COLO829 (cell line): Measurements from ENCODE around the gene SUDS3.
A peak's percentile ranks its signal among the peaks of the same experiment; 100 is the strongest.
"Not testable (repeated sequence)": the region's sequence is repeated elsewhere in the genome, so short reads cannot be mapped to it uniquely, and the experiment has no call there.

ENCODE experiments used
- DNase-seq: peaks from one replicate; pipeline ENCODE4 v3.0.0; 2012; ENCODE audit warnings: low spot score

Gene SUDS3, protein sequence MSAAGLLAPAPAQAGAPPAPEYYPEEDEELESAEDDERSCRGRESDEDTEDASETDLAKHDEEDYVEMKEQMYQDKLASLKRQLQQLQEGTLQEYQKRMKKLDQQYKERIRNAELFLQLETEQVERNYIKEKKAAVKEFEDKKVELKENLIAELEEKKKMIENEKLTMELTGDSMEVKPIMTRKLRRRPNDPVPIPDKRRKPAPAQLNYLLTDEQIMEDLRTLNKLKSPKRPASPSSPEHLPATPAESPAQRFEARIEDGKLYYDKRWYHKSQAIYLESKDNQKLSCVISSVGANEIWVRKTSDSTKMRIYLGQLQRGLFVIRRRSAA

GRCh38 chr12:118376089-118377020, at the start of gene SUDS3:
SUDS3 (plus strand) TSS chr12:118376555; CDS start chr12:118376692, 137 bp downstream.
- DNase-seq: peak; percentile 85

DNA sequence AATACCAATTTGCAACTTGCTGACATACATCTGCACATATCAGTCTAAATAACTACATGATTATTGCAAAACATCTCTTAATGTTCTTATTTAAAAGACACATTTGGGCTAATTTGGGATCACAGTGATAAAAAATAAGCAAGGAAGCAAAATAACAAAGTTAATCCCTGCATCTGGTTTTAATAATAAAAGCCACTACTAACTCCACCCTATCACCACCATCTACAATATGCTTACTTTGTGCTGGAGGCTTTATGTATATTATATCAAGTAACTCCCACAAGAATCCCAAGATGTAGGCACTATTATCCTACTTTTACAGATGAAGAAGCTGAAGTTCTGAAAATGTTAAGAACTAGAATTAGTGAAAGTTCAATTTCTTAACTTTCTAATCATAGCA, 49.4 kb upstream of the SUDS3 start:
- no peak for DNase-seq

GRCh38 chr12:118327391-118327790, 49.0 kb upstream of the SUDS3 start:
- DNase-seq: no peak

- DNase-seq: no peak
These were observed 47.6 kb upstream of the SUDS3 start for GRCh38 chr12:118328486-118329330.

GRCh38 chr12:118330421-118331018, 45.8 kb upstream of the SUDS3 start:
- peak; percentile 74 for DNase-seq

DNA sequence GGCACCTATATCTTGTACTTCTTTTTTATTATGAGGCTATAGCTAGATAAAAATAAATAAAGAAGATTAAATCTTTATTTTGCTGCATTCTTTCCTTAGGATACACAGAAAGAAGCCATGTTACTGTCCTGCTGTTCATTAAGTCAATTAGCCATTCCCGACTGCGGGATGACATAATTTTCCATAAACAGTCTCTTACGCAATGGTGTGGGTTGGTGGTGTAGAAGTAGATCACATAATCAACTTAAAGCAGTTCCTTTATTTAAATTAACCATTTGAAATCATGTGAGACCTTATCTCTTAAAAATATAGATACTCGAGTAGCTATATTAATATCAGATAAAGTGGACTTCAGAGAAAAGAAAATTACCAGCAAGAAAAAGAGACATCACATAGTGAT, 43.8 kb upstream of the SUDS3 start:
- no peak for DNase-seq

GRCh38 chr12:118334241-118334640, 42.1 kb upstream of the SUDS3 start:
- no peak for DNase-seq

GRCh38 chr12:118334939-118335567, 41.3 kb upstream of the SUDS3 start:
- DNase-seq: no peak

GRCh38 chr12:118336123-118336522, 40.2 kb upstream of the SUDS3 start:
- DNase-seq: no peak

DNA sequence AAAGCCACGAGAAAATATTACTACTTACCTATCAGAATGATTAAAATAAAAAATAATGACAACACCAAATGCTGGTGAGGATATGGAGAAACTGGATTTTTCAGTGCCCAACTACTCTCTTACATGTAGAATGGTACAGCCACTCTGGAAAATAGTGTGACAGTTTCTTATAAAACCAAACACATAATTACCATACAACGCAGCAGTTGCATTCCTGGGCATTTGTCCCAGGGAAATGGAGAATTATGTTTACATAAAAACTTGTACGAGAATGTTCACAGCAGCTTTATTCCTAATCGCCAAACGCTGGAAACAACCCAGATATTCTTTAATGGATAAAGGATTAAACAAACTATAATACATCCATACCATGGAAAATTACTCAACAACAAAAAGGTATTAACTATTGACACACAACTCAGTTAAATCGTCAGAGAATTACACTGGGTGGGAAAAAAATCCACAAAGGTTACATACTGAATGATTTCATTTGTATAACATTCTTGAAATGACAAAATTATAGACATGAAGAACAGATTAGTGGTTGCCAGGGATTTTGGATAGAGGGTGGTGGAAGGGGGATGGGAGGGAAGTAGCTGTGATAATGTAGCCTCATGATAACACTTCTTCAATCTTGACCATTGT, 39.0 kb upstream of the SUDS3 start:
- no peak for DNase-seq

GRCh38 chr12:118342090-118342489, 34.3 kb upstream of the SUDS3 start:
- no peak for DNase-seq

DNA sequence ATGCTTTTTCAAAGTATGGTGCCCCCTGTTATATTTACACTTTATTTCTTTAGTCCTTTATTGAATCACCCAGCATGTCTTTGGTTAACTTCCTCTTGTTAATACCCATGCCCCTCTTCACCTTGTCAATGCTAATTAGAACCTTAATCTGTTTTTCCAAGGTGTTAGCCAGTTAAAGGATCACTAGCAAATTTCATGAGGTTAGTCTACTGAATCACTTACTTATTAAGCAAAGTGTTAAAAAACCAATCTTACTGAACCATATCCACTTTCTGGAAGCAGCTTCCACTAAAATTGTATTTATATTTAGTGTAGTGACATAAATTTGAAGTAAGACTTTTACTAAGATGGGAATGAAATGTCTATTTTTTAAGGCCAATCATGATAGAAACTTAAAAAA, 31.5 kb upstream of the SUDS3 start:
- no peak for DNase-seq

DNA sequence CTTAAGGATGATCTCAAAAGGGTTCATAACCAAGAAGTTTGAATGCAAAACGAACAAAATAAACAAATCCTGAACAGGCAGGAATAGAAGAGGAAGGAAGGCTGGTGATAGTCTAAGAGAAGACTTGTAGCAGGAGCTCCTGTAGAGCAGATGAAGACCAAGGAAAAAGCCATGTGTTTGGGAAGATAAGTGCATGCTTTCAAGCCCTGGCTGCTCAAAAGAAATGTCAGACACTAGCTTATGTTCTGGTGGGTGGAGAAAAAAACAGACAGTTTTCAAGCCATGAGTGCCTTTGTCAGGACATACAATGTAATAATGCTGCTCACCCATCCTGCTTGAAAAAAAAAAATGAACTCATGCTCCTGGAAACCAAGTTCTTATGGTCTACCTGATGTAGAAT, 31.0 kb upstream of the SUDS3 start:
- DNase-seq: no peak

DNA sequence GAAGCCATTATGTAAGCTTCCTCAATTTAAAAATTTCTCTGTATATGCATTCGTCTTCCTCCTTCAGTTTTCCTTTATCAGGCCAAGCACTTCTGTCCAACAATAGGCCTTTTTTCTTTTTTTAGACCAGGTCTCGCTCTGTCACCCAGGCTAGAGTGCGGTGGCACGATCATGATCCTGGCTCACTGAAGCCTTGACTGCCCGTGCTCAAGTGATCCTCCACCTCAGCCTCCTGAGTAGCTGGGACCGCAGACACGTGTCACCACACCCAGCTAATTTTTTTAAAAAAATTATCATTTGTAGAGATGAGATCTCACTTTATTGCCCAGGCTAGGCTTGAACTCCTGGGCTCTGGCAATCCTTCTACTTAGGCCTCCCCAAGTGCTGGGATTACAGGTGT, 29.5 kb upstream of the SUDS3 start:
- DNase-seq: no peak

- DNase-seq: no peak
These were observed 28.4 kb upstream of the SUDS3 start for GRCh38 chr12:118347916-118348315.

- no peak for DNase-seq
These were observed 25.3 kb upstream of the SUDS3 start for GRCh38 chr12:118350908-118351559.

DNA sequence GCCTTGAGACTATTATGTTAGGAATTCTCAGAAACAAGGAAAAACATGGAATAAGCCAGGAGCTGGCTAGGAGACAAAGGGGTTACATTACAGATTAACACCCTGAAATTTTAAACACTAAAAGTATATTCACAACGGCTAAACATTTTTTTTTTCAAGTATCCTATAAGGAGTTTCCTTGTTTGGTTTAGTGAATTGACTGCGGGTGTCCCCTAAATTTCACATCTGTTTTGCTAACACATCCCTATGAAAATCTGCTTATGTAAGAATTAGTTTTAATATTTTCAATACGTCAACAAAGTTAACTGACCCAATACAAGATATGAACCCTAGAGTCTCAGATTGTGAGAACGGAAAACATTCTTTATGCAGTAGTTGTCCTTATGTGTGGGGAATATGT, 22.6 kb upstream of the SUDS3 start:
- DNase-seq: no peak

- not testable (repeated sequence) for DNase-seq
These were observed 21.9 kb upstream of the SUDS3 start for GRCh38 chr12:118354503-118354902.

DNA sequence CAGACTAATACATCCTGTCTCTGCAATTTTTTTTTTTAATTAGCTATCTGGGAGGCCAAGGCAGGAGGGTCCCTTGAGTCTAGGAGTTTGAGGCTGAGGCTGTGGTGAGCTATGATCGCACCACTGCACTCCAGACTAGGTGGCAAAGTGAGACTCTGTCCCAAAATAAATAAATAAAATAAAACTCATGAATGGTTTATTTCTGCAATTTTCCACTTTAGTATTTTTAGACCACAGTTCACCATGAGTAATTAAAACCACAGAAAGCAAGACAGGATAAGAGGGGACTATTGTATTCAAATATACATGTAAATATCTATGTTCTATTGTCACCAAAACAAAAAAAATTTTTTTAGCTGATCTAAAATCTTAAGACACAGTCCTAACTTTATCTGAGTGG, 21.5 kb upstream of the SUDS3 start:
- no peak for DNase-seq

- no peak for DNase-seq
These were observed 20.5 kb upstream of the SUDS3 start for GRCh38 chr12:118355843-118356242.
